Ecto neural progenitor cell (in vitro differentiated cells): Measurements from ENCODE around the gene TBC1D32.
"Not testable (repeated sequence)": the region's sequence is repeated elsewhere in the genome, so short reads cannot be mapped to it uniquely, and the experiment has no call there.

Experiments
- DNase-seq: peaks from one replicate; pipeline ENCODE4 v3.0.0-alpha.2; 2018; ENCODE audit warnings: low spot score

Gene TBC1D32

GRCh38 chr6:121334299-121335086 lies at the start of gene TBC1D32:
Gene TBC1D32, minus strand, starts transcription at chr6:121334480. Its CDS starts 50 bp downstream, at chr6:121334430.
- peak; percentile 93 for DNase-seq

- no peak for DNase-seq
Measured at GRCh38 chr6:121383478-121383877, 49.2 kb upstream of the TBC1D32 start.

GRCh38 chr6:121382467-121383121 lies 48.3 kb upstream of the TBC1D32 start:
- no peak for DNase-seq

- DNase-seq, result no peak
Measured at GRCh38 chr6:121376411-121376810, 42.1 kb upstream of the TBC1D32 start.

- not testable (repeated sequence) for DNase-seq
Measured at GRCh38 chr6:121374219-121374618, 39.9 kb upstream of the TBC1D32 start.

- DNase-seq, result no peak
Measured at GRCh38 chr6:121365536-121366521, 31.5 kb upstream of the TBC1D32 start.

- no peak for DNase-seq
Measured at GRCh38 chr6:121356575-121356974, 22.3 kb upstream of the TBC1D32 start.

GRCh38 chr6:121354764-121355163 lies 20.5 kb upstream of the TBC1D32 start:
- no peak for DNase-seq

GRCh38 chr6:121352941-121353340 lies 18.7 kb upstream of the TBC1D32 start:
- no peak for DNase-seq

GRCh38 chr6:121351916-121352315 lies 17.6 kb upstream of the TBC1D32 start:
- DNase-seq, result no peak

- no peak for DNase-seq
Measured at GRCh38 chr6:121349596-121349995, 15.3 kb upstream of the TBC1D32 start.

- no peak for DNase-seq
Measured at GRCh38 chr6:121347484-121347883, 13.2 kb upstream of the TBC1D32 start.

GRCh38 chr6:121344539-121344938 lies 10.3 kb upstream of the TBC1D32 start:
- no peak for DNase-seq

GRCh38 chr6:121339639-121340226 lies 5.5 kb upstream of the TBC1D32 start:
- DNase-seq, result no peak

- DNase-seq, result no peak
Measured at GRCh38 chr6:121338956-121339355, 4.7 kb upstream of the TBC1D32 start.

- no peak for DNase-seq
Measured at GRCh38 chr6:121338366-121338765, 4.1 kb upstream of the TBC1D32 start.

GRCh38 chr6:121335087-121336008 lies 1.1 kb upstream of the TBC1D32 start:
- DNase-seq, result no peak

GRCh38 chr6:121333694-121334093 lies 586 bp downstream of the TBC1D32 start:
- DNase-seq, result not testable (repeated sequence)

GRCh38 chr6:121333196-121333595 lies 1.1 kb downstream of the TBC1D32 start:
- no peak for DNase-seq

- no peak for DNase-seq
Measured at GRCh38 chr6:121330516-121330915, 3.8 kb downstream of the TBC1D32 start.

GRCh38 chr6:121321282-121321681 lies 13.0 kb downstream of the TBC1D32 start:
- DNase-seq, result no peak
